Karpas-422 (cell line): ENCODE data around the gene SFSWAP. TPM values are rescaled to one million over a fixed set of nuclear protein-coding genes. Genes with fewer than 3 reads are reported as not detected.

ENCODE experiments used
- DNase-seq: peaks from one replicate; pipeline ENCODE4 v3.0.0-alpha.2; 2015
- H2AFZ ChIP-seq: fragments of 200-600 bp; sonication (generic); 2 replicates; pipeline ENCODE4 v1.6.1; 2014; ENCODE audit warnings: antibody characterized with exemption, low read length, mixed read lengths
- H3K27ac ChIP-seq: fragments of 200-600 bp; sonication (generic); 2 replicates; pipeline ENCODE4 v1.5.1; 2014; ENCODE audit warnings: mild to moderate bottlenecking, low read length, moderate library complexity
- H3K27me3 ChIP-seq: fragments of 200-600 bp; sonication (generic); 2 replicates; pipeline ENCODE4 v1.6.1; 2014; ENCODE audit warnings: low read length, mixed read lengths
- H3K36me3 ChIP-seq: fragments of 200-600 bp; sonication (generic); 2 replicates; pipeline ENCODE4 v1.6.1; 2014; ENCODE audit warnings: low read length, mixed read lengths; ENCODE audit not compliant: insufficient read depth
- H3K4me1 ChIP-seq: fragments of 200-600 bp; sonication (generic); 2 replicates; pipeline ENCODE4 v1.6.1; 2014; ENCODE audit warnings: mild to moderate bottlenecking, low read length, mixed read lengths
- H3K4me2 ChIP-seq: fragments of 200-600 bp; sonication (generic); 2 replicates; pipeline ENCODE4 v1.6.1; 2014; ENCODE audit warnings: low read length, low read depth, mild to moderate bottlenecking; ENCODE audit not compliant: poor library complexity, severe bottlenecking
- H3K4me3 ChIP-seq: fragments of 200-600 bp; sonication (generic); 2 replicates; pipeline ENCODE4 v1.5.1; 2014; ENCODE audit warnings: mild to moderate bottlenecking, antibody characterized with exemption, low read length, mixed read lengths
- H3K79me2 ChIP-seq: fragments of 200-600 bp; sonication (generic); 2 replicates; pipeline ENCODE4 v1.6.1; 2014; ENCODE audit warnings: mild to moderate bottlenecking, low read length, mixed read lengths
- H3K9ac ChIP-seq: fragments of 200-600 bp; sonication (generic); 2 replicates; pipeline ENCODE4 v1.6.0; 2014; ENCODE audit warnings: low read length
- H3K9me2 ChIP-seq: fragments of 200-600 bp; sonication (generic), shearing (Covaris generic); replicated peaks from 2 replicates; pipeline ENCODE4 v1.6.0; 2014; ENCODE audit warnings: mild to moderate bottlenecking, low read length, moderate library complexity; ENCODE audit not compliant: insufficient read depth
- H3K9me3 ChIP-seq: fragments of 300-700, 200-600 bp; sonication (generic); 2 replicates; pipeline ENCODE4 v1.6.1; 2014; ENCODE audit warnings: low read length, mixed read lengths
- H4K20me1 ChIP-seq: fragments of 200-600 bp; sonication (generic); 2 replicates; pipeline ENCODE4 v1.6.1; 2014; ENCODE audit warnings: mild to moderate bottlenecking, antibody characterized with exemption, low read length, low read depth; ENCODE audit not compliant: insufficient read depth
- total RNA-seq: library from RNA; depleted of rRNA; stranded (reverse); fragments of >200 nt; shearing (Covaris generic); gene quantifications from 2 replicates; pipeline ENCODE4 v1.2.3, GENCODE V29; 2014; ENCODE audit warnings: low replicate concordance

SFSWAP gene
- total RNA-seq, 1 experiment from 2014 or later = 30.0 TPM

DNA sequence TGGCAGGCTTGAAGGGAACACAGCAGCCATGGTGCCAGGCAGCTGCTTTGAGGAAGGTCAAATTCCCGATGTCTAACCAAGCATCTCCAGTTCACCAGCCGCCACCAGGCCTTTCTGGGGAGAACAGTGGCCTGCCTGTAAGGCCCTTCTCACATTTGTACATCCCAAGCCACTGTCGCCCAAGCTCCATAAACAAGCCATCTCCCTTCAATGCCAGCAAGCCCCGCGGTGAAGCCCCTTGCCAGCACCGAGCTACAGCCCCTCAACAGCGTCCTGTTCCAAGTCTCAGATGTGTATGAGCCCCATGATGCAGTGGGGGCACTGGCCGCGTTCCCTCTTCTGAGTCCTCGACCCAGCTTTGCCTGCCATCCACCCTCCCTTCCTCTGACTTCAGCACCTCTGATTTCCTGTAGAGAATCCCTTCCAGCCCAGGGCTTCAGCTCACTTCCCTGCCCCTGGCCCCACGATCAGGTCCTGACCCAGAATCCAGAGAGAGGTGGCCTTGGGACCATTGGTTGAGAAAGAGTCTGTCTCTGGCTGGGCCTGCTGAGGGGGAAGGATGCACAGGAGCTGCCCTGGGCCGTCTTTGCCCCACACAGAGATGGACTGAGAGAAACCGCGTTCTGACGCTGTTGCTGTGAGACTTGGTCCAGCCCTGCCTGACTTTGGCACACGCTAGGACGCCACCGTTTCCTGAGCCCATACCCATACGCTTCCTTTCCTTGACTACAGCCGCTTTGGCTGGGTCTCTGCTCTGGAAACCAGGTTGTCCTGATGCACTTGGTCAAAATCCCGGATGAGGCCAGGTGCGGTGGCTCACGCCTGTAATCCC, 115.4 kb downstream of the SFSWAP start:
- Histone ChIP-seq H3K27me3 (no peaks in the 10 kb centered on the region), H3K79me2 (no peaks in the 10 kb centered on the region), H2AFZ (no peak overlapping the region), H3K27ac (no peak overlapping the region), H4K20me1 (no peaks in the 10 kb centered on the region), H3K9ac (no peak overlapping the region), H3K9me3 (no peaks in the 10 kb centered on the region), H3K4me3 (no peak overlapping the region), H3K4me1 (no peaks in the 10 kb centered on the region), H3K4me2 (no peak overlapping the region), H3K9me2 (no peaks in the 10 kb centered on the region), H3K36me3 (no peaks in the 10 kb centered on the region)
- no peak for DNase-seq

DNA sequence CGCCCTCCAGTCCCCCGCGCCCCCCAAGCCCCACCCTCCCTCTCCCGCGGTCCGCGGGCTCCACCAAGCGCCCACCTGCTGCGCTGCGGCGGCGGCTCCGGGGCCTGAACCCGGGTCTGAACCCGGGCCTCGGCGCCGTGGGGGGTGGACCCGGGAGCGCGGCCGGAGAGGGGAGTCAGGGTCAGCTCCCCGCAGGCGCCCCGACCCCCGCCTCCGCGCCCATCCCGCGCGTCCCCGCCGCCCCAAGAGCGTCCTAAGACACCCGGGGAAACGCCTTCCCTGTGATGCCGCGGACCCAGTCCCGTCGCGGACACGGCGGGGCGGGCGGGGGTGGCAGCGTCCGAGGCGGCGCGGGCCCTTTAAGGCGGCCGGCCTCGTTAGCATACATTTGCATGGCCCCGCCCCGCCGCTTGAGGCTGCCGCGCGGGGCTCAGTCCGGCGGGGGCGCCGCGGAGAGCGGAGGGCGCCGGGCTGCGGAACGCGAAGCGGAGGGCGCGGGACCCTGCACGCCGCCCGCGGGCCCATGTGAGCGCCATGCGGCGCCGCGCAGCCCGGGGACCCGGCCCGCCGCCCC, 117.2 kb downstream of the SFSWAP start, which contains the start of gene MMP17:
MMP17 (plus strand) TSS at position 433 of the 574 bp plus-strand sequence; CDS start at position 535, 102 bp downstream.
- Histone ChIP-seq H3K27ac (no peak within 1 kb of the TSS), H3K79me2 (no peaks in the 10 kb centered on the region), H3K4me1 (no peaks in the 10 kb centered on the region), H3K9ac (no peak within 1 kb of the TSS), H3K36me3 (no peaks in the 10 kb centered on the region), H3K27me3 (no peaks in the 10 kb centered on the region), H3K9me3 (no peaks in the 10 kb centered on the region), H2AFZ (no peak within 1 kb of the TSS), H3K9me2 (no peaks in the 10 kb centered on the region), H3K4me3 (no peak within 1 kb of the TSS), H4K20me1 (no peaks in the 10 kb centered on the region), H3K4me2 (no peak within 1 kb of the TSS)
- no peak for DNase-seq

DNA sequence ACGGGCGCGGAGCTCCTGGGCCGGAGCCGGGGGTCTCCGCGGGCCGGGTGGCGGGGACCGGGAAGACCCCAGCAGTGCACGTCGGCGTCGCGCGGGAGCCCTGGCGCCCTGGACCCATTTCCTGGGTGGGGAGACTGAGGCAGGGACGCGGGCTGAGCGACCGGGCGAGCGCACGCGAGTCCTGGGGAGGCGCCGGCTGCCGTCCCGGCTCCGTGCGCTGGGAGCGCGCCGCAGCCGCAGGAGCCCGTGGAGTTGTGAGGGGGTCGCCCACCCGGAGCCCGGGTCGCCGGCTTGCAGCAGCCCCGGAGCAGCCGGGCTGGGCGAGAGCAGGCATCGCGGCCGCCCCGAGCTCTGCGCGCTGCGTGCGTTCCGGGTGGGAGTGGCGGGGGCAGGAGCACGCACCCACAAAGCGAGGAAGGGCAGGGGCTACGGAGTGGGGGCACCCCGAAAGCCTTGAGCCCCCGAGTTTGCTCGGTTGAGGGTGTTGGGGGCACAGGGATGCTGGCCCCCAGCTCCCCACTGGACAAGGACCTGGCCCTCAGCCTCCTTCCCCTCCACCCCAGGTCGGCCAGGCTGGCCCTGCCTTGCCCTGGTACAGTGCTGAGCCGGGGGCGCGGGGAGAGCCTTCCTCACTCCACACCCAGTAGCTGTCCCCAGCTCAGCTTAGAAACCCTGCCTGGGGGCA, 117.9 kb downstream of the SFSWAP start:
- no peak overlapping the region for H2AFZ ChIP-seq
- no peak for DNase-seq

DNA sequence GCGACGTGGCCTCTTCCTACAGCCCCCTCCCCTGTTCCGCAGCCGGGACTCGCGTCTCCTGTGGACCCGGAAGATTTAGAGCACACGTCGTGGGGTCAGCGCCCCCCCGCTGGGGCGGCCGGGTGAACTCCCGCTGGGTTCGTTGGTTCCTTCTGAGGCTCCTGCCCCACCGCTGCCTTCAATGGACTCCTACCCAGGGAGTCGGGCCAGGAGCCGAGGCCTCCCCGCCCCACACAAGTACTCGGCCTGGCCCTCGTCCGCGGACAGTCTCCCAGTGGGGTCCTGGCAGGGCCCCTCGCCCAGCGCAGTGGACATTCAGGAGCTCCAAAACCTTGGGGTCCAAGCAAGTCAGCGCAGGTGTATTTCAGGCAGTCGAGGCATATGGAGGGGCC, 118.5 kb downstream of the SFSWAP start:
- no peak overlapping the region for H3K27ac ChIP-seq
- no peaks in the 10 kb centered on the region for H3K27me3 ChIP-seq
- no peaks in the 10 kb centered on the region for H3K4me1 ChIP-seq
- H3K9ac ChIP-seq = no peak overlapping the region
- no peak overlapping the region for H3K4me3 ChIP-seq
- no peak for DNase-seq
- no peaks in the 10 kb centered on the region for H3K36me3 ChIP-seq
- H2AFZ ChIP-seq = no peak overlapping the region
- H4K20me1 ChIP-seq = no peaks in the 10 kb centered on the region
- no peak overlapping the region for H3K4me2 ChIP-seq
- no peaks in the 10 kb centered on the region for H3K79me2 ChIP-seq
- H3K9me3 ChIP-seq = no peaks in the 10 kb centered on the region
- no peaks in the 10 kb centered on the region for H3K9me2 ChIP-seq

More for the DNA sequence above, 117.9 kb downstream of the SFSWAP start:
- H3K36me3 ChIP-seq = no peaks in the 10 kb centered on the region
- no peaks in the 10 kb centered on the region for H3K79me2 ChIP-seq
- no peak overlapping the region for H3K27ac ChIP-seq
- H3K9me2 ChIP-seq = no peaks in the 10 kb centered on the region
- H3K4me1 ChIP-seq = no peaks in the 10 kb centered on the region
- no peak overlapping the region for H3K4me3 ChIP-seq
- no peaks in the 10 kb centered on the region for H3K9me3 ChIP-seq
- no peaks in the 10 kb centered on the region for H4K20me1 ChIP-seq
- no peaks in the 10 kb centered on the region for H3K27me3 ChIP-seq
- no peak overlapping the region for H3K9ac ChIP-seq
- no peak overlapping the region for H3K4me2 ChIP-seq

DNA sequence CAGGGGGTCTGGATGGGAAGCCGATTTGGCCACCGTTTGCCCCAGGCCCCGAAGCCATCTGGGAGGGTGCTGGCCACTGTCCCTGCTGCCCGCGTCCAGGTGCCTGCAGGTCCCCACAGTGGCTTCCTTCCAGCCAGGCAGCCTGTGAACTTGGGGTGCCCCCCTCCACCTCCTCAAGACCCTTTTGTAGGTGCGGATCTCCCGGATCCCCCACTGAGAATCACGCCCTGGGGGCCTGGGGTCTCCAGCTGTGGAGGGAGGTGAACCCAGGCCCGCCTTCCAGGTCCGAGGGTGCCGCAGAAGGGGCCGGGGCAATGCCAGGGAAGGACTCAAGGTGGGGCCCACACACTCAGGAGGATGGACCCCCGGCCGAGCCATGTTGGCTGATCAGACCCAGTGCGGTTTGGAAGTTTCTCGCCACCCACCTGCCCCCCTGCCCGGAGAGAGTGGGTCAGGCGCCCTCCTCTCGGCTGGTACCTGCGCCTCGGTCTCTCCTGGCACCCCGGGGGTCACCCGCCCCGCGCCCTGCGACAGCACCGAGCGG, 119.0 kb downstream of the SFSWAP start:
- Histone ChIP-seq H3K9ac (no peak overlapping the region), H3K4me2 (no peak overlapping the region), H3K79me2 (no peaks in the 10 kb centered on the region), H3K27ac (no peak overlapping the region), H3K4me1 (no peaks in the 10 kb centered on the region), H3K4me3 (no peak overlapping the region), H3K9me2 (no peaks in the 10 kb centered on the region), H4K20me1 (no peaks in the 10 kb centered on the region), H3K36me3 (no peaks in the 10 kb centered on the region), H3K27me3 (no peaks in the 10 kb centered on the region), H2AFZ (no peak overlapping the region), H3K9me3 (no peaks in the 10 kb centered on the region)
- no peak for DNase-seq

DNA sequence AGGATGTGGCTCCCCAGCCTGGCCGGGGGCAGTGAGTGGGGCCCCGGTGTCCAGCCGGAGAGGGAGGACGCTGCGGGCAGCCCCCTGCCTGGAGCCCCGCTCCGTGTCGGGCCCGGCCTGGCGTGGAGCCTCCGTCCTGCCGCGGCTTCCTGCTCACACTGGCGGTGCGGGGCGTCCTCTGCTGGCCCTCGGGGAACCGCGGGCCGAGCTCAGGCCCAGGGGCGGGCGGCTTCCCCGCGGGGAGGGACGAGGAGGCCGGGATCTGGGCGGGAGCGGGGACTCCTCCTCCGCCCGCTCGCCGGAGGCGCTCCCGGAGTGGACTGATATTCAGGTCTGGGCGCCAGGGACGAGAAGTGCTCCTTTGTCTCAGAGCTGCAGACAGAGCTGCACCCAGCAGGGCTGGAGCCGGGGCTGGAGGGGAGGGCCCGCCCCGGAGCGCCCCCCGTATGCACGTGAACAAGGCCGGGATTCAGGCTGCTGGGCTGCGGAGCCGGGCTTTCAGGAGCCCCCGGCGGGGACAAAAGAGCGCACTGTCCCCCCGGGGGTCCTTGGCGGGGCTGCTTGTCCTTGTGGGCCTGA, 119.5 kb downstream of the SFSWAP start:
- Histone ChIP-seq H3K36me3 (no peaks in the 10 kb centered on the region), H4K20me1 (no peaks in the 10 kb centered on the region), H3K9me2 (no peaks in the 10 kb centered on the region), H3K4me1 (no peaks in the 10 kb centered on the region), H3K9ac (no peak overlapping the region), H3K4me2 (no peak overlapping the region), H3K27ac (no peak overlapping the region), H3K79me2 (no peaks in the 10 kb centered on the region), H3K27me3 (no peaks in the 10 kb centered on the region), H3K4me3 (no peak overlapping the region), H2AFZ (no peak overlapping the region), H3K9me3 (no peaks in the 10 kb centered on the region)
- DNase-seq = no peak

DNA sequence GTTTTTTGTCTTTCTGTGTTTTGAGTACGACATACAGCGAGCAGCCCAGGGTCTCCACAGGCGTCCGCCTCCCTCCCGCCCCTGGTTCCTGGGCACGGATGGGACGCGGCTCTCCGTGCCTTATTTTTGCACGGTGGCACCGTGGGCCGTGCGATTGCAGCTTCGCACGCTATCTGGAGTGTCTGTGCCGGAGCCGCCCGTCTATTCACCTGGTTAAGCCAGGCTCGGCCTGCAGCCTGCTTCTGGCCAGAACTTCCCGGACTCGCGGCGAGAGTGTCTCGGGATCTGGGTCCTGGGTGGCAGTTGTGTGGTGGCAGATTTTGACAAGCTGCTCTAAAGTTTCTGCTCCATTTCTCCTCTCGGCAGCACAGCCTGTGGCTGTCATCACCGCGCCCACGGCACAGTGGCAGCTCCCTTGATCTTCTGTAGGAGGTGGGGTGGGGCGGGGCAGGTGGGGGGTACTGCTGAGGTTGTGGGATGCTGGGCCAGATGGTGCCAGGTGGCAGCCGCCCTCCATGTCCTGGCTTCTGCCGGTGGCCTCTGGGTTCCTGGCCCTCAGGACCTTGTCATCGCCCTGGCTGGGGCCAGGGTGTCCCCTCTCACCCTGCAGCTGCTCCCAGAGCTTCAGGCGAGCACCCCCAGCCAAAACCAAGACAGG, 120.2 kb downstream of the SFSWAP start:
- H3K9ac ChIP-seq = no peak overlapping the region

More for the DNA sequence above, 120.2 kb downstream of the SFSWAP start:
- no peaks in the 10 kb centered on the region for H4K20me1 ChIP-seq
- H3K4me2 ChIP-seq = no peak overlapping the region
- no peak overlapping the region for H2AFZ ChIP-seq
- no peaks in the 10 kb centered on the region for H3K4me1 ChIP-seq
- no peaks in the 10 kb centered on the region for H3K79me2 ChIP-seq
- H3K4me3 ChIP-seq = no peak overlapping the region
- no peaks in the 10 kb centered on the region for H3K36me3 ChIP-seq
- no peak for DNase-seq
- no peak overlapping the region for H3K27ac ChIP-seq
- no peaks in the 10 kb centered on the region for H3K27me3 ChIP-seq
- H3K9me2 ChIP-seq = no peaks in the 10 kb centered on the region
- no peaks in the 10 kb centered on the region for H3K9me3 ChIP-seq
